T47D (cell line): Measurements from ENCODE around the gene LARGE1.
A peak's percentile ranks its signal among the peaks of the same experiment; 100 is the strongest.

Source experiments
- DNase-seq, 2 experiments: peaks; one replicate each; pipeline versions ENCODE4 v3.0.0 to v3.0.0-alpha.2; 2011 to 2012; ENCODE audit warnings: low read depth in 1 of 2, low spot score in 1 of 2
- JUND ChIP-seq: IDR thresholded peaks from 2 replicates; pipeline ENCODE4 v1.6.1; 2012; ENCODE audit warnings: low read depth
- in situ Hi-C: cut with HindIII; loops from 2 replicates; pipeline ENCODE4 v1.10.0; 2016; ENCODE audit warnings: low sequenced_read_pairs, low pct_unique_long_range_greater_than_20kb

LARGE1 gene

DNA sequence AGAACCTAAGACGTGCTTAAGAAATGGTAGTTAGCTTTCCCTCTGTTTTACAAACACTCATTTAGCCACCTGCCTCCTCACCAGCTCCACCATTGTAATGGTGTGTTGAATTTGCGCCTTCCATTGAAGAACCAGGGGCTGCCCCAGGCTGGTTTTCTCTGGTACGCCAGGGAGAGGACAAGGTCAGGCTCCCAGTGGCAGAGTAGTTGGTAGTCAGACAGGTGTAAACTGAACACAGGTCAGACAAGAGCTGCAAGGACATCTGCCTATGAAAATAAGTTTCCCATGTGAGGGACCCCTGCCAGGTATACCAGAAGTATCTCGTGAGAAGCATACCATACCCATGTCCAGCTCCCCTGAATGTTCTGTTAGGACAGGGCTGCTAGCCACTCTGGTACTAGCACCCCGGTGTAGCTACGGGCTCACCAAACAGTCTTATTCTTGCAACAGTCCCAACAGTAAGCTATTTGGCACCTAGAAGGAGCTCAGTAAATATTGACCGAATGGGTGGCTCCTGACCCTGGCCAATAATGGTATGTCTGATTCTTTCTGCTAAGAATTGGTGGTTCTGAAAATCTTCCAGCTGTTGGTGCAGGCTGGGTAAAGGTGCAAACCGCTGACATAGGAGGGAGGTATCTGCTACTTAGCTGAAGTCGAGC, 359.0 kb downstream of the LARGE1 start:
- no peak for TF ChIP-seq JUND
- in situ Hi-C loops, result no loop called here
- DNase-seq, result peak in 1 of 2 experiments; percentile 28

DNA sequence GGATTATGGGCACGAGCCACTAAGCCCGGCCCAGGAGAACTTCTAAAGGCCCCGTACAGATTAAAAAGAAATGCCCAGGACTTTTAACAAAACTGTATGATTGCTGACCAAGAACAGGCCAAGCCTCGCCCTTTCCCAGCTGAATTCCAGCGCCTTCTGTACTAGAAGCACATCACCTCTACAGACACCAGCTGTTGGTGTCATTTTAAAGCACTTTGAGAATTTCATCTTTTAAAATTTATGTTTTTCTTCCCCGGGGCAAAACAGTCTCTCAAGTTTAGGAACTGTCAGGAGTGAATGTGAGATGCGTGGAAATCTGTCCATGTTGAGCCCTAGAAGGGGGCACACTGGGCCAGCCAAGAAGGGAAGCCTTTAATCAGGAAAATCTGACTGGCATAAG, 362.4 kb downstream of the LARGE1 start:
- in situ Hi-C loops, result no loop called here
- no peak for TF ChIP-seq JUND
- DNase-seq, result no peak

DNA sequence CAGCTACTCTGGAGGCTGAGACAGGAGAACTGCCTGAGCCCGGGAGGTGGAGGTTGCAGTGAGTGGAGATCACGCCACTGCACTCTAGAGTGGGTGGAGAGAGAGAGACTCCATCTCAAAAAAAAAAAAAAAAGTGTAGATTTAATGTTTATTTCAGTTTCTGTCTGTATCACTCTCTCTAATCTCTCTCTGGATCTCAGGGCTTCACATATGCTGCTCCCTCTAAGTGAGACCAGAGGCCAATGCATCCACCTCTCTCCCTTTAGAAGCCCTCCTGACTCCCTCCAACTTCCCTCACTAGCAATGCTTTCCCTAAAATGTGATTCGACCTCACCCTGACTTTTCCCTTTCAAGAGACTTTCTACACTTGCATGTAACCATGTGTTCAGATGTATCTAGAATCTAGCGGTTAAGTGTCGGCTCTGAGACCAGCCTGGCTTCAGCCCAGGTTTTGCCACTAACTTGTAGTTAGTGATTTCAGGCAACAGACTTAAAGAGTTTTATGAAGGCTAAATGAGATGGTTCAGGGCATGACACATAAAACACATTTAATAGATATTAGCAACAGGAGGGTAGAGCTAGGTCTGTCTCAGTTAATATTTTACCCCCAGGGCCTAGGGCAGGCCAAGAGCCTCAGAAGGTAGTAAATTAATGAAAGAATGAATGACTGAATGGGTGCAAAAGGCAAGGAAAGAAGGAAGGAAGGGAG, 364.3 kb downstream of the LARGE1 start:
- no peak for TF ChIP-seq JUND
- no peak for DNase-seq
- in situ Hi-C loops, result no loop called here

DNA sequence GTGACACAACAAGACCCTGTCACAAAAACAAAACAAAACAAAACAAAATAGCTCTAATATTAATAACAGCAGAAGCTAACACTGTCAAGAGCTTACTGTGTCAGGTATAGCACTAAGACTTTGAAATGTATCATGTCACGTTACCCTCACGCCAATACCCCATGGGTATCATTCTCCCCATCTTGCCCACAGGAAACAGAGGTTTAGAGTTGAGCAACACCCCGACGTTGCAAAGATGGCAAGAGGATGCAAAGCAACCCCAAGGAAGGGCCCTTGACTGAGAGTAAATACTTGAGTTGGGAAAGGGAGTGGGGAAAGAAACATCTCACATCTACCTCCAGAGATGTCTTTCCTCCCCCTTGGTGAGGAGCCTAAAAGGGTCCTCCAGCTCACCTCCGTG, 366.8 kb downstream of the LARGE1 start:
- DNase-seq, result no peak
- in situ Hi-C loops, result no loop called here
- no peak for TF ChIP-seq JUND

DNA sequence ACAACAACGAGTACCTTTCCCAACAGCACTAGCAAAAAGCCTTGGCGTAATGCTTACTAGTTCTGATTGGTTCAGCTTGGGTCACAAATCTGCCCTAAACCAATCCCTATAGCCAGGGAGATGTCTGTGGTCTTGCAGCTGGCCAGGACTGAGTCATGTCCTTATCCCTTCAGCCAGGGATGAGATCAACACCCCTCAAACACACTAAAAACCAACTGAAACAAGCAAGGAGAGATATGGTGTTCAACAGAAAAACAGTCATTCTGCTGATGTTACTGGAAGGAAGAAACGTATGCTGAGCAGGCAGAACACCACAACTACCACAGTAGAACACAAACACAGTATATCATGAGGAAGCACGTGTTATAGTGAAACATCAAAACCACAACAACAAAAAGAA, 375.6 kb downstream of the LARGE1 start:
- DNase-seq, result no peak
- in situ Hi-C loops, result no loop called here
- no peak for TF ChIP-seq JUND

DNA sequence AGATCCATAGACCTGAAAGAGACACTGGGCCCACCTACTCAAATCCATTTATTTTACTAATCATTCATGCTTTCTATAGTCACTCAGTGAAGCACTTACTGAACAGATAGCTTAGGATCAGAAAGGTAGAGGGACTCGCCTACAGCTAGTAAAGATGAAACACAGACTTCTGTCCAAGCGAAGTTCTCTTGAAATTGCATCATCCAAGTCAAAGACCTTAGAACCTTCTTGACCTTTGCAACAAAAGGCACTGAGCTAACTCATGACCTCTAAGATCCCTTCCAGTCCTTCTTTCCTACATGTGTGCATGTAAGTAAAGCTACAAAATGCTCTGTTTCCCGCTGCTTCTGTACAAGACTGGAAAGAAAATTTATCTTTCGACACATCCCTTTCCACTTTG, 377.6 kb downstream of the LARGE1 start:
- in situ Hi-C loops, result no loop called here
- no peak for TF ChIP-seq JUND
- DNase-seq, result no peak

DNA sequence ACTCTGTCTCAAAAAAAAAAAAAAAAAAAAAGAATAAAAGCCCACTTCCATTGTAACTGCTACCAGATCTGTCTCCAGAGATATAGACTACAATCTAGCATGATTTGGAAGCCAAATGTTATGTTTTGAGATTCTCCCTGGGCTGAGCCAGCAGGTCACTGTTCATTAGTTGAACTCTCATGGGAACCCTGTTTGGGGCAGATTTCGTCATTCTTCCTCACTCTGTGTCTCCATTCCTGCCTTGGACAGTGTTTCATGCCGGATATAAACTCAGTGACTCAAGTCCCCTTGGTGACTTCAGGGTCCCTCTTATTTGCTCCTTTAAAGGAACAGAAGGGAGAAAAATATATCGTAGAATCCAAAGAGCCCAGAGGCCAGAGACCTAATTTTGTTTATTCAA, 378.1 kb downstream of the LARGE1 start:
- in situ Hi-C loops, result no loop called here
- DNase-seq, result no peak
- no peak for TF ChIP-seq JUND

DNA sequence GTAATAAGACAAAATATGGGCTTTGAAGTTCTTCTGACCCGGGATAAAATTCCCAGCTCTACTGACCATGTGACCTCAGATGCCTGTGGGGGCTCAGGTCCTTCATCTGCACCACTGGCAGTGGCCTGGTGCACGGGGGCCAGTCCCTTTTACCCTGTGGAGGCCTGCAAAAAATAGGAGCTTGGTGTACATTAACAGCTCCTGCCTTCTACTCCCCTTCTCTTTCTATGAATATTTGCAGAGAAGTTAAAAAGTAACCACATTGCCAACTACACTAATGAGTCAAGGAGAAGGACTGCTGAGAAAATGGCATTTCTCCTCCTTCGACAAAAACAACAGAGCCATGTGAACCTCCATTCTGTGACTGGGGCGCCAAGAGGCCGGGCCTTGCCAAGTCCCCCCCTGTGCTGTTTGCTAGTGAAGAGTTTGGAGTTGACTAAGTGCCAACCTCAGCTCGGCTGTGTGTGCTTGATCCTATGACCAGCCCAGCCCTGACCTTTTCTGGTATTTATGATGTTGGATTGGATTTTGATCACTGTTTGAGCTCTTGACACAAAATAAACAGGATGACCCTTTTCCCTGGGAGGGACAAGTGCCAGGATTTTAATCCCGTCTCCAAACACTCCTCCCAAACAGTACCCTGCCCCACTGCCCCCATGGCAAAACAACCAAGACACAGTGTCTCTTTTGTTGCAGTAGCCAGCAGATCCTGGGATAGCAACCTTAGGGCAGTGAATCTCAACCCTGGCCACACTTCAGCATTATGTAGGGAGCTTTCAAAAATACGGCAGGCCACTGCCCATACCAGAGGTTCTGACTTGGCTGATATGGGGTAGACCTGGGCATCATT, 380.1 kb downstream of the LARGE1 start:
- TF ChIP-seq JUND, result no peak
- peak in 1 of 2 experiments; percentile 67 for DNase-seq
- in situ Hi-C loops, result no loop called here

DNA sequence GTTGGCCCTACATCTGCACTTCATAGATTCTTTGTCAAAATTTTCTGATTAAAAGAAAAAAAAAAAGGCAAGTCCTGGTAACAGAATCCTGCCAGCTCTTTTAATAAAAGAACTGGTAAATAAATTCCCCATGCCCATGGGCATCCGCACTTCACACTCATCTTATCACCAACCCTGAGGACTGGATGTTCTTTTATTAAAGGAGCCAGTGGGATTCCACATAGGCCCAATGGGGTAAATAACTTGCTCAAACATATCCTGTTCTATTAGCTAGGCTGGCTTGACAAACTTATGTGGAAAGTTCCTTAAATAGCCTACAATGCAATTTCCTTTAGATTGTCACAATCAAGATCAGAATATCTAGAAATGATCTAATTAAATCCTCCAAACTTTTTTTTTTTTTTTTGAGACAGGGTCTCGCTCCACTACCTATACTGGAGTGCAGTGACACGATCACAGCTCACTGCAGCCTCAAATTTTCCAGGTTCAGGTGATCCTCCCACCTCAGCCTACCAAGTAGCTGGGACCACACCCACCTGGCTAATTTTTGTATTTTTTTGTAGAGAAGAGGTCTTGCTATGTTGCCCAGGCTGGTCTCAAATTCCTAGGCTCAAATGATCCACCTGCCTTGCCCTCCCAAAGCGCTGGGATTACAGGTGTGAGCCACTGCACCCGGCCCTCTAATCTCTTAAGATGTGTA, 380.9 kb downstream of the LARGE1 start:
- in situ Hi-C loops, result no loop called here
- TF ChIP-seq JUND, result no peak
- no peak for DNase-seq

DNA sequence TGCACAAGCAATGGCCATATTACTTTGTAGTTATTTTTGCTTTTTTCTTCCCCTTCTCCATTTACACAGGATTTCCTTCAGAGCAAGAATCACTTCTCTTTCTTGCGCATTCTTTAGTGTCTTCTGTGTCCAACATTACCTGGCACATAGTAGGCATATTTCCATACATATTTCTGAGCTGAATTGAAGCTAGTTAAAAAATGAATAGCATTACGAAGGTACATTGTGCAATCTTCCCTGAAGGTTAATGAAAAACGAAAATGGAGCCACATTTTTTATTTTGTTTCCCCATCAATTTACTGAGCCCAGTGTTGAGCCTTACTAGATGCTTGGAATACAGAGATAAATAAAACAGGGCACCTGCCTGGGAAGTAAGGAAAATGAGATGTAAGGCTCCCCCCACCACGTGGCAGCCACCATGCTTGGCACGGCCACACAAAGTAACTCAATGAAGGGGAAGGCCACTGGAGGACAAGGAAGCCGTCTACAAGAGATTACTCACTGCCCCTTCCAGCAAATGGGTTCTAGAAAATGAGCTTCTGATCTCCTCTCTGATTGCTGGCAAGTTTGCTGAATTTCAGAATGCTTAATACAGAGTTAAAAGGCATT, 381.9 kb downstream of the LARGE1 start:
- in situ Hi-C loops, result no loop called here
- no peak for DNase-seq

DNA sequence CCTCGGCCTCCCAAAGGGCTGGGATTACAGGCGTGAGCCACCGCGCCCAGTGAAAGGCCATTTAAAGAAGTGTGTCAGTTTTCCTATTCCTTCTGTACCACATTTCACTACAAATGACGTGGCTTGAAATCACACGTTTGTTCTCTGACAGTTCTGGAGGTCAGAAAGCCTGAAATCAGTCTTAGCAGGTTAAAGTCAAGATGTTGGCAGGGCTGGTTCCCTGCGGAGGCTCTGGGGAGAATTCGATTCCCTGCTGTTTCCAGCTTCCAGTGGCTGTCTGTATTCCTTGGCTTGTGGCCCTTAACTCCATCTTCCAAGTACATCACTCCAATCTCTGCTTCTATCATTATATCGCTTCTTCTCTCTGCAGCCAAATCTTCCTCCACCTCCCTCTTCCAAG, 383.2 kb downstream of the LARGE1 start:
- DNase-seq, result no peak
- no peak for TF ChIP-seq JUND
- in situ Hi-C loops, result no loop called here

More for the DNA sequence above, 381.9 kb downstream of the LARGE1 start:
- TF ChIP-seq JUND, result no peak
